ENCODE results near the gene TEAD1. TPM values are rescaled to one million over a fixed set of nuclear protein-coding genes. Genes with fewer than 3 reads are reported as not detected.
A peak's percentile ranks its signal among the peaks of the same experiment; 100 is the strongest.

Gene TEAD1
- 53.6 and 83.2 TPM in 2 replicates for total RNA-seq (2014; rRNA removed; shearing (Covaris generic))

- DNase-seq (ENCODE audit: low read depth), result peak; percentile 91
Observed at GRCh38 chr11:12673924-12674570, at the start of gene TEAD1. TEAD1 (plus strand) TSS chr11:12674421.

DNA sequence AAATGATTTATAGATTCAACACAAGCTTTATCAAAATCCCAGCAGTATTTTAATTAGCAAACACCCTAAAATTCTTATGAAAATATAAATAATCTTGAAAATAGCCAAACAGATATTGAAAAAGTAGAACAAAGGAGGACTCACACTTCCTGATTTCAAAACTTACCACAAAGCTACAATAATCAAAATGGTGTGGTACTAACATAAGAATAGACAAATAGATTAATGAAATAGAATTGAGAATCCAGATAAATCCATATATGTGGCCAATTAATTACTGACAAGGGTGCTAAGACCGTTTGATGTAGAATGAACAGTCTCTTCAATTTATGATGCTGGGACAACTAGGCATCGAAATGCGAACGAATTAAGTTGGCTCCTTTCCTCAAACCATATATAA, 49.6 kb upstream of the TEAD1 start:
- no peak for DNase-seq (ENCODE audit: low read depth)

DNA sequence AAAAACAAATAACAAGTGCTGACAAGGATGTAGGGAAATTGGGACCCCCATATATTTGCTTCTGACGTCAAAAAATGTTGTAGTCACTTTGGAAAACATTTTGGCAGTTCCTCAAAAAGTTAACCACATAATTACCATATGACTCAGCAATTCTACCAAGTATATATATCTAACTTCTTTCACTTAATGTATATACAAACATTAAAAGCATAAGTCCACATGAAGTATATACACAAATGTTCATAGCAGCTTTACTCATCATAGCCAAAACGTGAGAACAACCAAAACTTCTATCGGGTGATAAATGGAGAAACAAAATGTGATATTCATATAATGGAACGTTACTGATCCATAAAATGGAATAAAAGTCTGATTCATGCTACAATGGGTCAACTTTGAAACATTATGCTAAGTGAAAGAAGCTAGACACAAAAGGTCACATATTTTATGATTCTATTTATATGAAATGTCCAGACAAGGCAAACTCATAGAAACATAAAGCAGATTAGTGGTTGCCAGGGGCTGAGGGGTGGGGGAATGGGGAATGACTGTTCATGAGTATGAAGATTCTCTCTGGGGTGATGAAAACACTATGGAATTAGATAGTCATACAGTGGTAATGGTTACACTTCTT, 48.7 kb upstream of the TEAD1 start:
- DNase-seq (ENCODE audit: low read depth), result peak; percentile 76

- no peak for DNase-seq (ENCODE audit: low read depth)
Observed at GRCh38 chr11:12626616-12627015, 47.6 kb upstream of the TEAD1 start.

- no peak for DNase-seq (ENCODE audit: low read depth)
Observed at GRCh38 chr11:12628314-12628713, 45.9 kb upstream of the TEAD1 start.

DNA sequence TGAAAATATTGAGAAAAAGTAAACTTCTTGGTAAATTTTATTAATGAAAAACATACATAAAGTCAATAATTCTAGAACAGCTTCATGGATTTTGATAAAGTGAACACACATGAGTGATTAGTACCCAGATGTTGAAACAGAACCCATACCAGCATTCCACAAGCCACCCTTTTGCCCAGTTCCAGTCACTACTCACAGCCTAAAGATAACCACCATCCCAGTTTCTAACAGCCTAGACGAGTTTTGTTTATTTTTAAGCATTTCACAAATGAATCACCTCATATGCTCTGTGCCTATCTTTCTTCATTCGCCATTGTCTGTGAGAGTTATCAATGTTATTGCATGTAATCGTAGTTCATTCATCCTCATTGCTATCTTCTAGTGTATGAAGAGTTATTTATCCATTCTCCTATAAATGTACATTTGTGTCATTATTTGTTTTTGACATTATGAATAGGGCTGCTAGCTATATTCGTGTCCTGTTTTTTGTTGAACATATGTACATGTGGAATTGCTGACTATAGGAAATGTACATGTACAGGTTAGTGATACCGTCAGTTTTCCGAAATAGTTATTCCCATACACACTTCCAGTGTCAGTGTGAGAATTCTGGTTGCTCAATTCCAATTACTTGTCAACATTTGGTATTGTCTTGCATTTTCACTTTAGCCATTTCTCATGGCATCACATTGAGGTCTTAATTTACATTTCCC, 44.5 kb upstream of the TEAD1 start:
- peak; percentile 53 for DNase-seq (ENCODE audit: low read depth)

DNA sequence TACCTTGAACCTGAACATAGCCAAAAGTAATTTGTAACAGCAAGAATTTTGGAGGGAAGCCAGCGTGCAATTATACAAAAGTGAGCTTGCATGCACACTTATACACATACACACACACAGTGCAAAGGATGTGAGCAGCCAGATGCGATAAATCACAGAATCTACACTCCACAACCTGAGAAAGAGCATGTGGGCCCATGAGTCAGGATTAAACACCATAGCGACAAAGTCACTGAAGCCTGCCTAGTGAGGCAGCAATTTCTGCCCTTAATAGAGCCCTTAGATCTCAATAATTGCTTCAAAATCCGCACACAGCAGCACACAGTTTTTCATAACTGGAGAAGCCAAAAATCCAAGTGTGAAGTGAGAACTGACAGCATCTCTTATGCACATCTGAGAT, 42.6 kb upstream of the TEAD1 start:
- no peak for DNase-seq (ENCODE audit: low read depth)

DNA sequence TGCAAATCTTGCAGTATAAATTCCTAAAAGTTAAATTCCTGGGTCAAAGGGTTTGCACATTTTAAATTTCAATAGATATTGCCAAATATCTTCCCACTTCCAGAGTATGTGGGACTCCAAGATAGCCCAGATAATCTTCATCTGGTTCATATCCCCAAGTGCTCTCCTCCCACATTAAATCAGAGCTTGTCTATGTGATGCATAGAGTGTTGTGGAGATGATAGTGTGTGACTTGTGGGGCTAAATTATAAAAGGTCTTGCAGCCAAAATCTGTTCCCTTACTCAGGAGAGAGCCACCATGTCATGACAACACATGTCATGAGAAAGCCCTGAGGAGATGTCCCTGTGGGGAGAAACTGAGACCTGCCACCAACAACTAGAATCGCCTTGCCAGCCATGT, 39.9 kb upstream of the TEAD1 start:
- DNase-seq (ENCODE audit: low read depth), result no peak

DNA sequence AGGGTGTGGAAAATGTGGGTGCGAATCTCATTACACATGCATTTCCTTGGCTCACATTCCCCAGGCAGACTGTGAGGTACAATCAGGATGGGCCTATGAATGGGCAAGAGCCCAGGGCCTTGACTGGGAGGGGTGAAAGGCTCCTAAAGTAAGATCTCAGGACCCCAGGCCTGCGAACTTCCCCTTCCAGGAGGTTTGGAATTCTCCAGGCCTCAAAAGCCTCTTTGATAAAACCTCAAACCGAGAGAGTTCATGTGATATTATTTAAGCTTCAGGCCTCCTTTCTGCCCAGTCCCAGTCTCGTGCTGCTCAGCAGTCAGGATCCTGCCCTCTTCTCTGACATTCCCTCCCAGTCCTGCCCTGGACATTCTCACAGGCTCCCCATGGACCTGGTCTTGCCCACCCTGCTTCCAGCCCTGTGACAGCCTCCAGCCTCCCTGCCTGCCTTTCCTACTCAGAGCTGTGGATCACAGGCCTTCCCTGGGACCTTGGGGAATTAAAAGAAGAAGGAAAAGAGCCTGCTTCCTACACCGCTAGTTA, 37.3 kb upstream of the TEAD1 start:
- no peak for DNase-seq (ENCODE audit: low read depth)

DNA sequence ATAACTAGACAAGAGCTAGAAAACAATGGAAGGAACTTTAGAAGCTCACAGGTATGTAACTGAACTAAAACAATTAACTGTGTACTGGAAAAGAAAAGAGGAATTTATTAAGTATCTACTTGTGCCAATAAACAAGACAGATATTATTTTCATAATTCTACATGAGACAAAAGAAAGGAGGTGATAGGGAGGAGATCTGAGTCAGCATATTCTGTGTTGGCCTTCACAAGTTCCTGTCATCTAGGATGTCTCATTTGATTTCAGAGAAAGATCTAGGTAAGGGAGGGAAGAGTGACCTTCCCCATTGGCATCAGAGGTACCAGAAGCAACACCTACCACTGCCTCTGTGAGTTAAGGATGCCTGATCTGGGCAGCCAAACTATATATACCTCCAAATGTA, 34.8 kb upstream of the TEAD1 start:
- DNase-seq (ENCODE audit: low read depth), result no peak

GRCh38 chr11:12640355-12640754, 33.9 kb upstream of the TEAD1 start:
- DNase-seq (ENCODE audit: low read depth), result no peak

GRCh38 chr11:12640926-12641849, 33.0 kb upstream of the TEAD1 start:
- no peak for DNase-seq (ENCODE audit: low read depth)

GRCh38 chr11:12642040-12642439, 32.2 kb upstream of the TEAD1 start:
- DNase-seq (ENCODE audit: low read depth), result no peak

- DNase-seq (ENCODE audit: low read depth), result no peak
Observed at GRCh38 chr11:12642806-12643428, 31.3 kb upstream of the TEAD1 start.

GRCh38 chr11:12646478-12646877, 27.7 kb upstream of the TEAD1 start:
- DNase-seq (ENCODE audit: low read depth), result no peak

DNA sequence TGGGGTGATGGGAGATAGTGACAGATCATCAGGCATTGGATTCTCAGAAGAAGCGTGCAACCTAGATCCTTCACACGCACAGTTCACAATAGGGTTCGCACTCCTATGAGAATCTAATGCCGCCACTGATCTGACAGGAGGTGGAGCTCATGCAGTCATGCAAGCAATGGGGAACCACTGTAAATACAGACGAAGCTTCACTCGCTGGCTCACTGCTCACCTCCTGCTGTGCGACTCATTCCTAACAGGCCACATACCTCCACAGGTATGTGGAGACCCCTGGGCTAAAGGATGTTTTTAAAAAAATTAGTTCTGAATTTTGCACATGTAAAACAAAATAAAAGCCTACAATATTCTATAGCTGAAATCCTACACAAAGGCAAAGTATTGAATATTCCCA, 20.5 kb upstream of the TEAD1 start:
- DNase-seq (ENCODE audit: low read depth), result no peak

DNA sequence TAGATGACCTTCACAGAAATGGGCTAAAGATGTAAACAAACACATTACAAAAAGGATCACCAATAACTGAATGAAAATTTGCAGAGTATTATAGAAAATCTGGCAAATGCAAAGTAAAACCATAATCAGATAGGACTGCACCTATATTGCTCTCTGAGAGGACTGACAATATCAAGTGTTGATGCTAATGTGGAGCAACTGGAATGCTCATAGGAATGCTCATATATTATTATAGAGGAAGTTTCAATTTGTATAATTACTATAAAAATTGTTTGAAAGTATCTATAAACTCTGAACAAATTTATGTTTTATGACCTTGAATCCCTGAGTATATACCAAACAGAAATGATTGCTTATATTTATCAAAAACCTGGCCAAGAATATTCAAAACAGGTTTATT, 18.4 kb upstream of the TEAD1 start:
- DNase-seq (ENCODE audit: low read depth), result no peak

DNA sequence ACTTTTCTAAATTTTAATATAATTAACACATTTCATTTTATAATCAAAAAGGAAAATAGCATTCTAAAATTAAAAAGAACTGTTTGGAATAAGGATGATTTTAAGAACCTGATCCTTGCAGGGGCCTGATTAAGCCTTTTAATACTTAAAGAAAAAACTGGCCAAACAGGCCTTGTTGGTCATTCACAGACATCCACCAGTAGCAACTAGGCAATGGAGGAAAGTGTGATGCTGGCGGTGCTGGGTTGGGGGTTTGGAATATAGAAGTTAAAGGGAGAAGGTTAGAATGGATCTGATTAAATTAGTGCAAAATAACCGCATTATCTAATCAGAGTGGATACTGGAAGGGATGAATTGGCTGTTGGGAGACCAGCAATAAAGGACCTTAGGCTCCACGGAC, 16.9 kb upstream of the TEAD1 start:
- no peak for DNase-seq (ENCODE audit: low read depth)

DNA sequence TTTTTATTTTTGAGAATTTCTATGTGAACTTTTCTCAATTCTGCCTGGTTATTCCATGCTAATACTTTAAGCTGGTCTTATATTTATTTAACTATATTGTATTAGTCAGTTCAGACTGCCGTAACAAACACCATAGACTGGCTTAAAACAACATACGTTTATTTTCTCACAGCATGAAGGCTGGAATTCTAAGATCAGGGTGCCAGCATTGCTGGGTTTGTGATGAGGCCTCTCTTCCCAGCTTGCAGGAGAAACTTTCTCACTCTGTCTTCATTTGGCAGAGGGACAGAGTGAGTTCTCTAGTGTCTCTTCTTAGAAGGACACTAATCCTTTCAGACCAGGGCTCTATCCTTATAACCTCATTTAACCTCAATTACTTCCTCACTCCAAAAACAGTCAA, 16.2 kb upstream of the TEAD1 start:
- DNase-seq (ENCODE audit: low read depth), result no peak

DNA sequence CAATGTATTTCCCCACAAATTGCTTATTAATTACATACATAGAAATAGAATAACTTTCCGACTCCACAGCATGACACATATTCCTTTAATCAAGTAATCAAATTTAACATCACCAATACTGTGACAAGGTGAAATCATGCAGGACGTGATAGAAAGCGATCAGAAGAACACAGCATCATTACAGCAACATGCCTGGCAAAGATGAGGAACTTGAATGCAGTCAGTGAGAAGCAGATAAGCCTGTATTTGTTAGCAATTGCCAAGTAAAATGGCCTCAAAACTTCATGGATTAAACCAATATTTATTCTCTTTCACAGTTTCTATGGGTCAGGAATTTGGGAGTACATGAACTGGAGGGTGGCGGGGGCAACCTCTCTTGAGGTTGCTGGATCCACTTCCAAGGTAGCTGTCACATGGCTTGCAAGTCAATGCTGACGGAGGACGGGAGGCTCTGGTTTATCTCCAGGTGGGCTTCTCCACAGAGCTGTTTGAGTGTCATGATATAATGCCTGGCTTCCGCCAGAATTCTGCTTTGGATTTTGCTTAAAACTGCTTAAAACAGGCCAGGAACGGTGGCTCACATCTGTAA, 12.0 kb upstream of the TEAD1 start:
- DNase-seq (ENCODE audit: low read depth), result no peak

DNA sequence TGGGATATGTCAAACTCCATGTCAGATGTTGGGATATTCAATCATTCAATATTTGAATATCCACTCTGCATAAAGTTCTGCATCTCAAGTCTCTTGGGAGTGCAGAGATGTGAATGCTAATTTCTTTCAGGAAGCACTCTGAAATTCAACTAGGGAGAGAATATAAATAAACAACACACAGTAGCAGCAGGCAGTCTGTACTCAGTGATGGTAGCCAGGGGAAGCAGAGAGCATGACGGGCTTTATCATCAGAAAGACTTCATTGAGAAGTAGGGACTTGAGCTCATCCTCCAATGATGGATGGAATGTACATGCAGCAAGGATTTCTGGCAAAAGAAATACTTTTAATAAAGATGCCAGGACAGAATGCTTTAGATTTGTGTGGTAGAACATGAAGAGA, 9.8 kb upstream of the TEAD1 start:
- no peak for DNase-seq (ENCODE audit: low read depth)
